GM12864 (cell line): ENCODE results near the gene ABHD2.
"Not testable (repeated sequence)": the region's sequence is repeated elsewhere in the genome, so short reads cannot be mapped to it uniquely, and the experiment has no call there.

ENCODE experiments used
- DNase-seq: peaks from one replicate; pipeline ENCODE4 v3.0.0-alpha.2; 2011; ENCODE audit warnings: low read depth
- H3K4me3 ChIP-seq: 2 replicates; pipeline ENCODE4 v1.5.1; 2011; ENCODE audit warnings: mild to moderate bottlenecking, low read depth, low read length, control low read depth
- TF ChIP-seq, protein P1 (sequence below): IDR thresholded peaks from 2 replicates; pipeline ENCODE4 v1.5.1; 2011; ENCODE audit warnings: low read depth, mild to moderate bottlenecking, moderate library complexity, low read length, control low read depth, inconsistent platforms; ENCODE audit errors: missing control alignments

ABHD2 gene

DNA sequence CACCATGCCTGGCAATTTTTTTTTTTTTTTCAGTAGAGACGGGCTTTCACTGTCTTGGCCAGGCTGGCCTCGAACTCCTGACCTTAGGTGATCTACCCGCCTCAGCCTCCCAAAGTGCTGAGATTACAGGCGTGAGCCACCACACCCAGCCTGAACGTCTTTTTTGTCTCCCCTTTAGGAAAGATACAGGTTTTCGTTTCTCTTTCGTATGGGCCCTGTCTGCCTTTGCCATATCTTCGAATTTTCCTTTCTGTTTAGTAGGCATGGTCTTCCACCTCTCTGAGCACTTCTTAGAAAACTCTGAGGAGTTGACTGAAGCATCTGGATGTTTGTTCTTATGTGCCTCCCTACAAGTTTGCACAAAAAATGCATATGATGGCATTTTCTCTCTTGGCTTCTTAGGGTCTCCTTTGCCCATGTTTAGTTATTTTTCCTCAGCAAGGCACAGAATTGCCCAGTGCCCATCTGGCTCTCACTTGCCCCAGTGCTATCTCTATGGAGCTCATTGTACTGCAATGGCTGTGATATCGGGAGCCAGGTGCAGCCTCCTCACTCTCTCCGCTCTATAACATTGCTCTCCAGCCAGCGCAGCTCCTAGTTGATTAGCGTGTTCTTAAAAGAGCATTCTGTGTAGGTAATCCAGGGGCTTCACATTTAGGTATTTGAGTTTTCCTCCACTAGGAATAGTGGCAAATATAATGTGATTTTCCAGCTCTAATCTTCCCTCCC lies 48.0 kb downstream of the ABHD2 start:
- TF ChIP-seq, protein P1, sequence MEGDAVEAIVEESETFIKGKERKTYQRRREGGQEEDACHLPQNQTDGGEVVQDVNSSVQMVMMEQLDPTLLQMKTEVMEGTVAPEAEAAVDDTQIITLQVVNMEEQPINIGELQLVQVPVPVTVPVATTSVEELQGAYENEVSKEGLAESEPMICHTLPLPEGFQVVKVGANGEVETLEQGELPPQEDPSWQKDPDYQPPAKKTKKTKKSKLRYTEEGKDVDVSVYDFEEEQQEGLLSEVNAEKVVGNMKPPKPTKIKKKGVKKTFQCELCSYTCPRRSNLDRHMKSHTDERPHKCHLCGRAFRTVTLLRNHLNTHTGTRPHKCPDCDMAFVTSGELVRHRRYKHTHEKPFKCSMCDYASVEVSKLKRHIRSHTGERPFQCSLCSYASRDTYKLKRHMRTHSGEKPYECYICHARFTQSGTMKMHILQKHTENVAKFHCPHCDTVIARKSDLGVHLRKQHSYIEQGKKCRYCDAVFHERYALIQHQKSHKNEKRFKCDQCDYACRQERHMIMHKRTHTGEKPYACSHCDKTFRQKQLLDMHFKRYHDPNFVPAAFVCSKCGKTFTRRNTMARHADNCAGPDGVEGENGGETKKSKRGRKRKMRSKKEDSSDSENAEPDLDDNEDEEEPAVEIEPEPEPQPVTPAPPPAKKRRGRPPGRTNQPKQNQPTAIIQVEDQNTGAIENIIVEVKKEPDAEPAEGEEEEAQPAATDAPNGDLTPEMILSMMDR: no peak

DNA sequence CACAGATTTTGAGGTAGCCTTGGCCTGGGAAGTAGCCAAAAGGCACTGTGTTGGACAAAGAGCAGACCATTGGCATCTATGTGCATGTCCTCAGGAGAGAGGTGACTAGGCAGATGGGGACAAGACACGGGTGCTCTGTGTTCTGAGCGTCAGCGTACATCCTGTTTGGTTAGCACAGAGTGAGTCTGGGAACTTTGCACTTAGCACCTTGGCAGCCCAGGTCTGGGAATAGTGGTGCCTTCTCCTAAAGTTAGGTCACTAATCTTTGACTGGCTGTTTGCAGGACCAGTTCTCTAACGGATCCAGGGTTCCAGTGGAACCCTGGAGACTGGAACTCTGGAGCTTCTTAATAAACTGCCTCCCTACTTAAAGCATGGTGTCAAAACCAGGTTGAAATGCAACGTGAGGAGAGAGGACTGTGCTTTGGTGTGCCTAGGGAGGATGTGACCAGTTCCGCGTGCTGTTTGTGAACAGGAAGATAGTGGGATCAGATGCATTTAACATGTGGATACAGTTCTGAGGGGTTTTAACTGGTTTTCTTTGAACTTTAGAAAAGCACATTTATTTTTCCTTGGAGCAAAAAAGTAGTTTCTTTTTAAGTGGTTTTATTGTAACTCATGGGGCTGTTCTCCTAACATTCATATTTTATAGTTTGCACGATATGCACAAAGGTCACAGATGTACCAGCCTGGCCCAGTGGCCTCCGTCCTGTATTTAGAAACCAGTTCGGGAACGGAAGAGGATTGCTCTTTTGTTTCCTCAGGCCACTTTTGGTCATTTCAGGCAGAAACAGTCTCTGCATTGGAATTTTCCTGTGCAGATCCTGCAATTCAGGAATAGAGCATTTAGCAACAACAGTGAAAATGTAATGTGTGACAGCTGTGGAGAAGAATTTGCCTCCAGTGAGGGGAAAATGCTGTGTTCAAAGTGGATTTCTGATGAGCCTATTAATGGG lies 48.8 kb downstream of the ABHD2 start:
- TF ChIP-seq, protein P1: no peak
- H3K4me3 ChIP-seq: no peak overlapping the region
- no peak for DNase-seq

More for the DNA sequence above, 48.0 kb downstream of the ABHD2 start:
- no peak for DNase-seq
- no peak overlapping the region for H3K4me3 ChIP-seq

DNA sequence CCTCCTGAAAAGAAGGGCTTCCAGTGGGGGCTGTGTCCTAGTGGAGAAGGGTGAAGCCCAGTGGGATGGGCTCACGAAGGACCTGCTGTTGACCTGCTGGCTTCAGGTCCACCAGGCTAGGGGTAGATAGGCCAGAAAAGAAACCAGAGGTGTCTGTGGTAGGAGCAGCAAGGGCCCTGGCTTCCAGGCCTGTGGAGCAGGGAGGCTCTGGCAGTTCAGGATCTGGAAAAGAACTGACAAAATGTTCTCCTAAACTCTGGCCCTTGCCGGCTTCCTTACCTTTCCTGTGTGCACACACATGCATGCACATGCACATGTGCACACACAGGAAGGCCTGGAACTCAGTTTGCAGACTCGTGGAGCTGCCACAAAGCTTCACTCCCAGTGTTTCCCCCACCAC lies 49.7 kb downstream of the ABHD2 start:
- TF ChIP-seq, protein P1: no peak
- no peak for DNase-seq
- H3K4me3 ChIP-seq: no peak overlapping the region

DNA sequence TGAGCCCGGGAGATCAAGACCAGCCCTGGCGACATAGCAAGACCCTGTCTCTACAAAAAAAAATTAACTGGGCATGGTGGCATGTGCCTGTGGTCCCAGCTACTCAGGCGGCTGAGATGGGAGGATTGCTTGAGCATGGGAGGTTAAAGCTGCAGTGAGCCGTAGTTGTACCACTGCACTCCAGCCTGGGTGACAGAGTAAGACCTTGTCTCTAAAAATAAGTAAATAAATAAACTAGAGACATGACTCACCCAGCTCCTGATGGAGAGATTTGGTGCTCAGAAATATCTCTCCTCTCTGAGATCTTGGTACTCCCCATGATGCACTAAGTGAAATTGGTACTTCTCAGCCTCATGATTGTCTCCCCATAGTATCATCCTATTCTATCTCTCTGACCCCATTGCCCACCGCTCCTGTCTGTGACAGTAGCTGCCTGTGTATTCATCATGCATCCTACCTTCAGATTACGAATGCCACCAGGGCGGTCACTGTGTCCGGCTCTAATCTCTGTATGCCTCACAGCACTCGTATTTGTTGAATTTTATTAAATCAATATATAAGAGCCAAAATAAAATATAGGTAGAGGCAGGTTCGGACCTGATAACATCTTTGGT lies 50.9 kb downstream of the ABHD2 start:
- TF ChIP-seq, protein P1: no peak
- no peak for DNase-seq

DNA sequence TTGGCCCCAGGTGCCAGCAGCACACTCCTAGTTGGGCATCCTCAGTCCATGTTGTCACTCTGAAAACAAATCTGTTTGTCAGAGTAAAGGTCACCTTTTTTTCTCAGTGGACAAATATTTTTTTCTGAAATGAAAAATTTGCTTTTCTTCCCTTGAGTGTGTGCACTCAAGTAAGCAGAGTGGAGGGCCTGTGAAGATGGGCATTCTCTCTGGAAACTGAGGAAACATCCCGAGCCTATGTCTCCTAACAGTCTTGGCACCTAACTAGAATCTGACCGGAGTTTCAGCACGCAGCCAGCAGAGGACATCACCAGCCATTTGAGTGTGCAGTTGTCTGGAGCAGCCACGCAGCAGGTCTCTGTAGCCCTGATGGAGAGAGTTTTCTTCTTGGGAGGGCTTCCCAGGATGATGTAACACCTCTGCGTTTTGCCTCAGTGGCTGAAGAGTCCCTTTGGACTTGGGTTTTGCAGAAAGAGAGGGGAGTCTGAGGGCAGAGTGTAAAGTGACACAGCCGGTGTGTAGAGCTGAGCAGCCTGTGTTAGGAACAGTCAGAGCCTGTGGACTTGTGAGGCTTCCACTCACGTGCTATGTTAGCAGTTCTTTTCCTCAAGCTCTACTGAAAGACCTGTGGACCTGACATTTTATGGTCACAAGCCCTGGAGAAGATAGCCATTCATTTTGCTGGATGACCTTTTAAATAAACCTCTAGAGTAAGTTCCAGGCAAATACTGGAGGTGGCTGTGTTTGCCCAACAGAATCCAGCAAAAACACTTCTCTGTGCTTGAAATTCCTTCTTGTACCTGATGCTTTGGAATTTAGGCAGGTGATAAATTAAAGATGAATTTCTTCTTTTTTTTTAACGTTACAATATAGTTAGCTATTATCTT lies 51.6 kb downstream of the ABHD2 start:
- H3K4me3 ChIP-seq: no peak overlapping the region
- TF ChIP-seq, protein P1: no peak
- DNase-seq: no peak

More for the DNA sequence above, 50.9 kb downstream of the ABHD2 start:
- H3K4me3 ChIP-seq: no peak overlapping the region

DNA sequence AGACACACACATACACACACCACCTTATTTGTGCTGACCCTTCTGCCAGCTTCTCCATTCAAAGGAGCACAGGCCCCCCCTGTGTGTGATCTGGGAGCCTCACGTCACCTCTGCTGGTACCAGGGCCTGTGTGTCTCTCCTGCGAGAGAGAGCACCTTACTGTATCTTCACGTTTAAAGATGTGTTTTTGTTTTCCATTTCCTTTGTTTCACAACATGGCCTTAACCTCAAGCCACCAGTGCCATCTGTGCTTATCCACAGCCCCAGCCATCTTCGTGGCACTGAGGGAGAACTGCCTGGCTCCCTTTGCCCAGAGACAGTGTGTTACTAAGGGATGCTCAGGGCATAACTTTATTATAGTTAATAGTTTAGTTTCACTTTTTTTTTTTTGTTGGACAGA lies 52.3 kb downstream of the ABHD2 start:
- H3K4me3 ChIP-seq: no peak overlapping the region
- DNase-seq: no peak
- TF ChIP-seq, protein P1: no peak

DNA sequence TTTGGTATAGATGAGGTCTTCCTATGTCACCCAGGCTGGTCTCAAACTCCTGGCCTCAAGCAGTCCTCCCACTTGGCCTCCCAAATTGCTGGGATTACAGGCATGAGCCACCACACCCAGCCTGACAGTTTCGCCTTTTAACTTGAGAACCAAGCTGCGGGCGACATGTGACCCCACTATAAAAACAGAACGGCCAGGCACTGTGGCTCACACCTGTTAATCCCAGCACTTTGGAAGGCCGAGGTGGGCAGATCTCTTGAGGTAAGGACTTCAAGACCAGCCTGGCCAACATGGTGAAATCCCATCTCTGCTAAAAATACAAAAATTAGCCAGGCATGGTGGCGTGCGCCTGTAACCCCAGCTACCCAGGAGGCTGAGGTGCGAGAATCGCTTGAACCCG lies 52.9 kb downstream of the ABHD2 start:
- H3K4me3 ChIP-seq, DNase-seq: not testable (repeated sequence)
